Endothelial cell of umbilical vein (primary cell): ENCODE data around the gene VSIG4. TPM values are rescaled to one million over a fixed set of nuclear protein-coding genes. Genes with fewer than 3 reads are reported as not detected.

Source experiments
- BruUV-seq: library from RNA; stranded (reverse); fragments of 400-500 nt; replicated peaks from 2 replicates; lab custom pipeline; 2021; lab: Mats Ljungman, UMichigan
- CTCF ChIA-PET: fragments of 300-600, 350-600 bp; sonication (Branson Sonifier 250); formaldehyde crosslinking; loops from one replicate; lab custom pipeline; 2021; ENCODE audit warnings: antibody characterized with exemption, inconsistent platforms; lab: Charles Lee
- POLR2A ChIA-PET: fragments of 300-600, 350-600 bp; sonication (Branson Sonifier 250); formaldehyde crosslinking; loops from one replicate; lab custom pipeline; 2021; ENCODE audit warnings: antibody characterized with exemption, inconsistent platforms; lab: Charles Lee
- DNase-seq: peaks from one replicate; pipeline ENCODE4 v3.0.0-alpha.2; 2011; ENCODE audit warnings: low read depth, low spot score
- FAIRE-seq: peaks from 2 replicates; lab custom pipeline; 2011; peaks lifted over from hg19 to GRCh38; lab: Jason Lieb, UNC
- H2AFZ ChIP-seq: 2 replicates; pipeline ENCODE4 v1.6.0; 2012; ENCODE audit warnings: low read depth, low read length, control low read depth, inconsistent platforms
- H3K27ac ChIP-seq: 2 replicates; pipeline ENCODE4 v1.5.1; 2011; ENCODE audit warnings: low read depth, mild to moderate bottlenecking, control low read depth, low read length, moderate library complexity; ENCODE audit not compliant: insufficient read depth
- H3K27me3 ChIP-seq, 2 experiments: 2 replicates each; pipeline versions ENCODE4 v1.6.0 to v1.6.1; 2011; ENCODE audit warnings: low read length in 2 of 2, mixed read lengths in 1 of 2; ENCODE audit not compliant: control insufficient read depth in 2 of 2, insufficient read depth in 2 of 2
- H3K36me3 ChIP-seq, 2 experiments: 2 replicates in 1 of 2; 3 replicates in 1 of 2; pipeline ENCODE4 v1.5.1; 2011; ENCODE audit warnings: low read length in 2 of 2, mild to moderate bottlenecking in 1 of 2, moderate library complexity in 1 of 2; ENCODE audit not compliant: control insufficient read depth in 2 of 2, insufficient read depth in 2 of 2; ENCODE audit errors: extremely low read depth in 1 of 2
- H3K4me1 ChIP-seq: 3 replicates; pipeline ENCODE4 v1.5.1; 2011; ENCODE audit warnings: mild to moderate bottlenecking, low read length; ENCODE audit not compliant: control insufficient read depth, insufficient read depth; ENCODE audit errors: extremely low read depth
- H3K4me2 ChIP-seq: 2 replicates; pipeline ENCODE4 v1.6.1; 2011; ENCODE audit warnings: low read length, control low read depth, mixed read lengths; ENCODE audit not compliant: insufficient read depth
- H3K4me3 ChIP-seq, 3 experiments: fragments of 200-600 bp in 1 of 3; sonication (generic), shearing (Covaris generic) in 1 of 3; replicated peaks in 1 of 3; 2 replicates each; pipeline ENCODE4 v1.5.1; 2011 to 2016; ENCODE audit warnings: control low read depth in 3 of 3, low read length in 3 of 3, mild to moderate bottlenecking in 2 of 3, inconsistent platforms in 1 of 3, low read depth in 1 of 3, moderate library complexity in 1 of 3; ENCODE audit not compliant: insufficient read depth in 1 of 3
- H3K79me2 ChIP-seq: 2 replicates; pipeline ENCODE4 v1.6.0; 2012; ENCODE audit warnings: low read length, inconsistent platforms; ENCODE audit not compliant: control insufficient read depth, insufficient read depth
- H3K9ac ChIP-seq: replicated peaks from 2 replicates; pipeline ENCODE3; 2011; ENCODE audit warnings: low read length, control low read depth; ENCODE audit not compliant: insufficient read depth; ENCODE audit errors: extremely low read depth
- H3K9me1 ChIP-seq: replicated peaks from 3 replicates; pipeline ENCODE4 v1.6.0; 2011; ENCODE audit warnings: mild to moderate bottlenecking, low read length; ENCODE audit not compliant: control insufficient read depth, insufficient read depth; ENCODE audit errors: extremely low read depth
- H3K9me3 ChIP-seq: replicated peaks from 2 replicates; pipeline ENCODE4 v1.5.1; 2012; ENCODE audit warnings: low read length, inconsistent platforms; ENCODE audit not compliant: control insufficient read depth, insufficient read depth
- H4K20me1 ChIP-seq: replicated peaks from 2 replicates; pipeline ENCODE3; 2011; ENCODE audit warnings: mild to moderate bottlenecking, low read length; ENCODE audit not compliant: control insufficient read depth, insufficient read depth; ENCODE audit errors: extremely low read depth
- JUN ChIP-seq: IDR thresholded peaks from 2 replicates; pipeline ENCODE4 v1.6.1; 2011; ENCODE audit warnings: borderline replicate concordance, low read depth; ENCODE audit not compliant: insufficient read length, insufficient read depth
- MAX ChIP-seq: IDR thresholded peaks from 2 replicates; pipeline ENCODE4 v1.6.1; 2011; ENCODE audit not compliant: insufficient read depth, insufficient read length
- MYC ChIP-seq: IDR thresholded peaks from one replicate; pipeline ENCODE4 v1.6.1; 2011; ENCODE audit warnings: mild to moderate bottlenecking, low read depth, low read length
- POLR2AphosphoS5 ChIP-seq: IDR thresholded peaks from 2 replicates; pipeline ENCODE4 v1.6.1; 2012; ENCODE audit warnings: low read depth, mild to moderate bottlenecking, control low read depth, low read length, moderate library complexity; ENCODE audit not compliant: insufficient read depth
- dilution Hi-C: fragments of 300-500 bp; cut with MboI; formaldehyde crosslinking; loops from one replicate; pipeline ENCODE4 v1.15.0; 2019; ENCODE audit warnings: low sequenced_read_pairs; ENCODE audit not compliant: extremely low pct_ligation_motif_present
- intact Hi-C: fragments of 100-400 bp; cut with micrococcal nuclease; formaldehyde crosslinking; loops from one replicate; pipeline ENCODE4 v1.10.0; 2022
- polyA plus RNA-seq, 4 experiments: library from polyadenylated mRNA; depleted of rRNA in 3 of 4; stranded (reverse) in 3 of 4; unstranded in 1 of 4; fragments of >200 nt; gene quantifications; 2 replicates each; pipeline versions ENCODE4 v1.2.1 to v1.2.3, GENCODE V29; 2011 to 2012; ENCODE audit warnings: missing spikeins in 1 of 4
- total RNA-seq: library from RNA; stranded (reverse); gene quantifications from 2 replicates; pipeline ENCODE4 v1.2.3, GENCODE V29; 2021
- TF ChIP-seq, protein P1 (sequence below), 2 donors: IDR thresholded peaks; 1 replicate in 1 of 2; 2 replicates in 1 of 2; pipeline ENCODE4 v1.5.1; 2011; ENCODE audit warnings: low read length in 2 of 2, mild to moderate bottlenecking in 2 of 2, moderate library complexity in 2 of 2, control low read depth in 1 of 2, inconsistent platforms in 1 of 2, low read depth in 1 of 2; ENCODE audit not compliant: insufficient read depth in 1 of 2; ENCODE audit errors: extremely low read depth in 1 of 2

Gene VSIG4
- total and polyA plus RNA-seq, 2 donors (not counting 3 experiments of a cell fraction or from before 2014, with no cell fraction given), result not detected

GRCh38 chrX:66012094-66012534 lies 27.8 kb downstream of the VSIG4 start:
- Histone ChIP-seq H3K9ac (no peak overlapping the region), H4K20me1 (no peaks in the 10 kb centered on the region), H3K27me3 (no peaks in the 10 kb centered on the region), H3K9me3 (no peaks in the 10 kb centered on the region), H3K4me1 (no peaks in the 10 kb centered on the region), H3K4me3 (no peak overlapping the region), H3K4me2 (no peak overlapping the region), H2AFZ (no peak overlapping the region), H3K27ac (no peak overlapping the region), H3K36me3 (no peaks in the 10 kb centered on the region), H3K79me2 (no peaks in the 10 kb centered on the region), H3K9me1 (no peaks in the 10 kb centered on the region)
- dilution Hi-C loops (no loop called here), intact Hi-C loops (no loop called here)
- no TSS peak for BruUV-seq
- DNase-seq, result no peak
- ChIA-PET POLR2A (no interaction called here), CTCF (no interaction called here)
- FAIRE-seq, result peak; percentile 52
- TF ChIP-seq MYC (no peak), MAX (no peak), JUN (no peak), POLR2AphosphoS5 (no peak)
- TF ChIP-seq, protein P1, sequence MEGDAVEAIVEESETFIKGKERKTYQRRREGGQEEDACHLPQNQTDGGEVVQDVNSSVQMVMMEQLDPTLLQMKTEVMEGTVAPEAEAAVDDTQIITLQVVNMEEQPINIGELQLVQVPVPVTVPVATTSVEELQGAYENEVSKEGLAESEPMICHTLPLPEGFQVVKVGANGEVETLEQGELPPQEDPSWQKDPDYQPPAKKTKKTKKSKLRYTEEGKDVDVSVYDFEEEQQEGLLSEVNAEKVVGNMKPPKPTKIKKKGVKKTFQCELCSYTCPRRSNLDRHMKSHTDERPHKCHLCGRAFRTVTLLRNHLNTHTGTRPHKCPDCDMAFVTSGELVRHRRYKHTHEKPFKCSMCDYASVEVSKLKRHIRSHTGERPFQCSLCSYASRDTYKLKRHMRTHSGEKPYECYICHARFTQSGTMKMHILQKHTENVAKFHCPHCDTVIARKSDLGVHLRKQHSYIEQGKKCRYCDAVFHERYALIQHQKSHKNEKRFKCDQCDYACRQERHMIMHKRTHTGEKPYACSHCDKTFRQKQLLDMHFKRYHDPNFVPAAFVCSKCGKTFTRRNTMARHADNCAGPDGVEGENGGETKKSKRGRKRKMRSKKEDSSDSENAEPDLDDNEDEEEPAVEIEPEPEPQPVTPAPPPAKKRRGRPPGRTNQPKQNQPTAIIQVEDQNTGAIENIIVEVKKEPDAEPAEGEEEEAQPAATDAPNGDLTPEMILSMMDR (IDR thresholded peaks at IDR 0.05; ENCODE audit: extremely low read depth in 1 of 2, insufficient read depth in 1 of 2, low read depth in 1 of 2, low read length in 2 of 2), result no peak
